Activated naive CD8-positive, alpha-beta T cell treated with anti-CD3 and anti-CD28 coated beads, Interleukin-2, amount 50 U/mL, for 24 hours (primary cell): ENCODE measurements around the gene DEF6.
A peak's percentile ranks its signal among the peaks of the same experiment; 100 is the strongest.
"Not testable (repeated sequence)": the region's sequence is repeated elsewhere in the genome, so short reads cannot be mapped to it uniquely, and the experiment has no call there.

Source experiments
- ATAC-seq: fragments of 150-1000 bp; cut with Tn5 transposase; one replicate; pipeline ENCODE4 v1.10.0; 2021
- DNase-seq: peaks from one replicate; pipeline ENCODE4 v3.0.0; 2021
- H3K27ac Mint-ChIP-seq: one replicate; pipeline ENCODE4 v1.8.0; 2021; ENCODE audit warnings: mild to moderate bottlenecking, mixed read lengths
- H3K27me3 Mint-ChIP-seq: one replicate; pipeline ENCODE4 v1.8.0; 2021; ENCODE audit warnings: mixed read lengths
- H3K36me3 Mint-ChIP-seq: one replicate; pipeline ENCODE4 v1.8.0; 2021; ENCODE audit warnings: low read depth, mixed read lengths
- H3K4me1 Mint-ChIP-seq: one replicate; pipeline ENCODE4 v1.8.0; 2021; ENCODE audit warnings: mixed read lengths
- H3K4me3 Mint-ChIP-seq: one replicate; pipeline ENCODE4 v1.8.0; 2021; ENCODE audit warnings: mild to moderate bottlenecking, moderate library complexity, mixed read lengths
- H3K9me3 Mint-ChIP-seq: one replicate; pipeline ENCODE4 v1.8.0; 2021; ENCODE audit warnings: mixed read lengths

The DEF6 gene

DNA sequence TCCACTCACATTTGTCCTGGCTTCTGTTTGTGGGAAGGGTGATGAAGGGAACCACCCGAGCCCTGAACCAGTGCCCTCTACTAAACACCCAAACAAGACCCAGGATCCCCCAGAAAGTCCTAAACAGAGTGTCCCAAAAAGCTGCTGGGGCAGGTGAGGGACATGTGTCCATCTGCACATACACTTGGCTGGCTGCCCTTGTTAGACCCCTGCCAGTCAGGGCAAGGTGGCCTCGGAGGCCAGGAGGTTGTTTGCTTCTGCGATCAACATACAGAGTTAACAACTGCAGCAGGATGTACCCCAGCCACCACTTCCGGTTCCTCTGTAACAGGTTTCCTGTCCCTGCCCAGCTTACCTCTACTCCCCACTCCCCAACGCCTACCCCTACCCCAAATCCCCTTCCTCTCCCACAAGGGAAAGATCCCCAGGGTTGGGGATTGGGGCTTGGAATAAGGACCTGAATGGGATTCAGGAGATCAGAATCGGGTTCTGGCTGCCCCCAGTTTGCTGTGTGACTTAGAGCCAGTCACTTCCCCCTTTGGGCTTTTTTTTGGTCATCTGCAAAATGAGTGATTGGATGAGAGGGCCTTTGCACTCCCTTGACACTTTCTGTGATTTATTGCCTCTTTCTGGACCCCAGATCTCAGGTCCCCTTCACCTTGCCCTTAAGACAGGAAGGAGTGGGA is 13.9 kb downstream of the DEF6 start:
- peak; percentile 45 for DNase-seq
- H3K27me3 Mint-ChIP-seq: no peaks in the 10 kb centered on the region
- H3K27ac Mint-ChIP-seq: peak overlapping the region; percentile 94
- peaks cover 60% of the 10 kb centered on the region for H3K36me3 Mint-ChIP-seq
- no peaks in the 10 kb centered on the region for H3K9me3 Mint-ChIP-seq
- H3K4me3 Mint-ChIP-seq: peak overlapping the region; percentile 55
- ATAC-seq: peak; percentile 34
- H3K4me1 Mint-ChIP-seq: peaks cover 82% of the 10 kb centered on the region

DNA sequence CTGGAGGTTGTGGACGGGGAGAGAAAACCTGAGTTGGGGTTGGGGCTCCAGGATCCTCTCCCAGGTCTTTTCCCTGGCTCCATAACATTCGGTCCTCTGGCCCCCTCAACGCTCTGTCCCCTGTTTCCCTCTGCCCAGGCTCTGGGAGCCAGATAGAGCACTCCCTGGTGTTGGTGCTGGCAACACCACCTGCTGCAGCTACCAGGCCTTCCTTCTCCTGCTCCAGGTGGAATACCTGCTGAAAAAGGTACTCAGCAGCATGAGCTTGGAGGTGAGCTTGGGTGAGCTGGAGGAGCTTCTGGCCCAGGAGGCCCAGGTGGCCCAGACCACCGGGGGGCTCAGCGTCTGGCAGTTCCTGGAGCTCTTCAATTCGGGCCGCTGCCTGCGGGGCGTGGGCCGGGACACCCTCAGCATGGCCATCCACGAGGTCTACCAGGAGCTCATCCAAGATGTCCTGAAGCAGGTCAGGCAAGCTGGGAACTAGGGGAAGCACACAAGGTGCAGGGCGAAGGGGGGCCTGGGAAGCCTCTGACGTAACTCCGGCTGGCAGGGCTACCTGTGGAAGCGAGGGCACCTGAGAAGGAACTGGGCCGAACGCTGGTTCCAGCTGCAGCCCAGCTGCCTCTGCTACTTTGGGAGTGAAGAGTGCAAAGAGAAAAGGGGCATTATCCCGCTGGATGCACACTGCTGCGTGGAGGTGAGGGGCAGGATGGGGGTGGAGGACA is 14.6 kb downstream of the DEF6 start:
- H3K27me3 Mint-ChIP-seq: no peaks in the 10 kb centered on the region
- H3K4me3 Mint-ChIP-seq: peak overlapping the region; percentile 55
- H3K27ac Mint-ChIP-seq: peak overlapping the region; percentile 94
- H3K36me3 Mint-ChIP-seq: peaks cover 63% of the 10 kb centered on the region
- ATAC-seq: no peak
- H3K4me1 Mint-ChIP-seq: peaks cover 75% of the 10 kb centered on the region
- no peak for DNase-seq
- H3K9me3 Mint-ChIP-seq: no peaks in the 10 kb centered on the region

DNA sequence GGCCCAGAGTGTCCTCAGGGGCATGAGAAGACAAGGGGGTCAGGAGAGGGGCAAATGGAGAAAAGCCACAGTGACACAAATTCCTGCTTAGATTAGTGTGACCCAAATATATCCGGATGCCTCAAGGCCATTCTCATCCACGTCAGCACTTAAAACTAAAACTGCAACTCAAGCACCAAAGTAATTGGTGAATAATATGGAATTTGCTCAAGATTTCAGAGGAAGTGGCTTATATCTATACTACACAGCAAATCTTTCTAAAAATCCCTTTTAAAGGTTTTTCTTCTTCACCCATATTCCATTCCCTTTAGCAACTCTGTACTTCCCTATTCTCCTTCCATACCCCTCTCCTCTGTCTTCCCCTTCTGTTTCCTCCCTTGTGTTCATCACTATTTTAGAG is 15.2 kb downstream of the DEF6 start:
- peaks cover 69% of the 10 kb centered on the region for H3K4me1 Mint-ChIP-seq
- H3K36me3 Mint-ChIP-seq: peaks cover 67% of the 10 kb centered on the region
- H3K27ac Mint-ChIP-seq: peak overlapping the region; percentile 94
- ATAC-seq: no peak
- no peaks in the 10 kb centered on the region for H3K27me3 Mint-ChIP-seq
- H3K4me3 Mint-ChIP-seq: no peak overlapping the region
- no peak for DNase-seq
- H3K9me3 Mint-ChIP-seq: no peaks in the 10 kb centered on the region

DNA sequence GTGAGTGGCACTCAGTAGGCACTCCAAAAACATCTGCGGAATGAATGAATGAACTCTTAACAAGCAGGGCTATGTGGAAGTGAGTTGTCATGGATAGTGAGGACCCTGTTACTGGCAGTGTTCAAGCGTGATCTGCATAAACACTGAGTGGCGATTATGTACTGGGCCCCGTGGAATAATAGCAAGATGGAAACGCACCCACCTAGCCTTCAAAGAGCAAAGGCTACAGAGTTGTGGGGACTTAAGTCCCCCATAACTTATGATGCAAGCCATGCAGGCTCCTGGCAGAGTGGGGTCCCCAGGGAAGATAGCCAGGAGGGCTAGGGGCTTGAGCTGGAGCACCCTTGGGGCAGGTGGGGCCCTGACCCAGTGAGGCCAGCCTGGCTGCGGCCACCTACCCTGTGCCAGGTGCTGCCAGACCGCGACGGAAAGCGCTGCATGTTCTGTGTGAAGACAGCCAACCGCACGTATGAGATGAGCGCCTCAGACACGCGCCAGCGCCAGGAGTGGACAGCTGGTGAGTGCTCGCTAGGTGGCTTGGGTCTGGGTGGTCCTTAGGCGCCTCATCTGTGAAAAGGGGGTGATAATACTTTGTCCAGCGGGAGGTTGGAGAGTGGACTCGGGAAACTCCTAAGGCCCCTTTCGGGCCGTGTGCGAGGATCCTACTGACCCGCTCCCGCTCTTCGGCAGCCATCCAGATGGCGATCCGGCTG is 20.0 kb downstream of the DEF6 start:
- ATAC-seq: no peak
- H3K9me3 Mint-ChIP-seq: no peaks in the 10 kb centered on the region
- H3K27me3 Mint-ChIP-seq: no peaks in the 10 kb centered on the region
- peaks cover 69% of the 10 kb centered on the region for H3K36me3 Mint-ChIP-seq
- no peak for DNase-seq
- H3K4me1 Mint-ChIP-seq: peaks cover 28% of the 10 kb centered on the region
- no peak overlapping the region for H3K4me3 Mint-ChIP-seq
- H3K27ac Mint-ChIP-seq: no peak overlapping the region

DNA sequence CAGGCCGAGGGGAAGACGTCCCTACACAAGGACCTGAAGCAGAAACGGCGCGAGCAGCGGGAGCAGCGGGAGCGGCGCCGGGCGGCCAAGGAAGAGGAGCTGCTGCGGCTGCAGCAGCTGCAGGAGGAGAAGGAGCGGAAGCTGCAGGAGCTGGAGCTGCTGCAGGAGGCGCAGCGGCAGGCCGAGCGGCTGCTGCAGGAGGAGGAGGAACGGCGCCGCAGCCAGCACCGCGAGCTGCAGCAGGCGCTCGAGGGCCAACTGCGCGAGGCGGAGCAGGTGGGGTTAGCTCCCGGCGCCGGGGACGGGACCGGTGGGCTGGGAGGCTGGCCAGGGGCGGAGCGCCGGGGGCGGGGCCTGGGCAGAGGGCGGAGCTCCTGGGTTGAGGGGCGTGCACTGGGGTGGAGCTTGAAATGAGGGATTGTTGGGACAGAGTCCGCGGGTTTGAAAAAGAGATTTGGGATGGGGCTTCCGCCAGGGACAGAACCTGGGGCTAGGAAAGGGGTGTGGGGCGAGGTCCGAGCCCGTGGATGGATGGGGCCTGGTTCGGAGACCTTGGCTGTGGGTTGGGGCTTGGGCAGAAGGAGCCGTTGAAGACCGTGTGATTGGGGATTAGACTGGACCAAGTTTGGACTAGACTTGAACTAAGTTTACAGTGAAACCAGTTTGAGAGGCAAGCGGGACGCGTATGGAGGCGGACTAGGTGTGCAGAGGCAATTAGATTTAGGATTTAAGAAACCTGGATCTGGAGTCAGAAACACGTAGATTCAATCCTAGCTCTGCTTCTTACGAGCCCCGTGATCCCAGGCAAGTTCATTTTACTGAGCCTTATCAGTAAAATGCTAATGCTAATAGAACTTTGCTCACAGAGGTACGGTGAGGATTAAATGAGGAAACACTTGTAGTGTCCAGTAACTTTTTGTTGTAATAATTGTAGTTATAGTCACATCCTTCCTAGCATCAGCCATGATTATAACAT is 20.9 kb downstream of the DEF6 start:
- DNase-seq: no peak
- H3K9me3 Mint-ChIP-seq: no peaks in the 10 kb centered on the region
- H3K4me1 Mint-ChIP-seq: peaks cover 21% of the 10 kb centered on the region
- no peak overlapping the region for H3K27ac Mint-ChIP-seq
- ATAC-seq: no peak
- H3K4me3 Mint-ChIP-seq: no peak overlapping the region
- peaks cover 65% of the 10 kb centered on the region for H3K36me3 Mint-ChIP-seq
- no peaks in the 10 kb centered on the region for H3K27me3 Mint-ChIP-seq

DNA sequence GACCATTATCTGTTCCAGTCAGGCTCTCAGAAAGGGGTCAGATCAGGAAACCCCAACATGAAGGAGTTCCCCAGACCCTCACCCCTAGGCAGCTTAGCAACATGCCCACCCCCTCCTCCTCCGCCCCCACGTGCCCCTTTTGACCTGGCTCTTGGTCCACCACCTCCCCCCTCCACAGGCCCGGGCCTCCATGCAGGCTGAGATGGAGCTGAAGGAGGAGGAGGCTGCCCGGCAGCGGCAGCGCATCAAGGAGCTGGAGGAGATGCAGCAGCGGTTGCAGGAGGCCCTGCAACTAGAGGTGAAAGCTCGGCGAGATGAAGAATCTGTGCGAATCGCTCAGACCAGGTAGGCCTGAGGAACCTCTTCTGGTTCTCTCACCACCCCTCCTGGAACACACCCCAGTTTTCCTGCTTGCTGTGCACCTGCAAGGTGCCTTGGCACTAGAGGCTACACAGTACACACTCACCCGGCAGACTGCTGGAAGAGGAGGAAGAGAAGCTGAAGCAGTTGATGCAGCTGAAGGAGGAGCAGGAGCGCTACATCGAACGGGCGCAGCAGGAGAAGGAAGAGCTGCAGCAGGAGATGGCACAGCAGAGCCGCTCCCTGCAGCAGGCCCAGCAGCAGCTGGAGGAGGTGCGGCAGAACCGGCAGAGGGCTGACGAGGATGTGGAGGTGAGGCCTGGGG is 21.9 kb downstream of the DEF6 start:
- Mint-ChIP-seq H3K4me1 (peaks cover 12% of the 10 kb centered on the region), H3K27me3 (no peaks in the 10 kb centered on the region), H3K9me3 (no peaks in the 10 kb centered on the region), H3K27ac (no peak overlapping the region), H3K36me3 (peaks cover 59% of the 10 kb centered on the region), H3K4me3 (no peak overlapping the region)
- no peak for ATAC-seq
- DNase-seq: no peak

DNA sequence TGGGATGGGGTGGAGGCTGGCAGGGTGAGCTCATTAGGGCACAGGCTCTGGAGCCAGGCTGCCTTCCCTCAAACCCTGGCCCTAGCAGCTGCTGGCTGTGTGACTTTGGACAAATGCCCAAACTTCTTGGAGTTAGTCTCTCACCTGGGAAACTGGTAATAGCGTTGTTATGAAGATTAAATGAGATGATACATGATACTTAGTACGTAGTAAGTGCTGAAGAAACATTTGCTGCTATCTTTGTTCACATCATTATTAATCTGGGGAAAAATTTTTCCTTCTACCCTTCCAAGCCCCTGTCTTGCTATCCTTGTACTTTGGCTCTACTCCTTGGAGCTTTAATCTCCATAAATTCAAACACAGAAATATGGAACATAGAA is 22.4 kb downstream of the DEF6 start:
- DNase-seq (no peak), ATAC-seq (no peak)
- Mint-ChIP-seq H3K27me3 (no peaks in the 10 kb centered on the region), H3K9me3 (no peaks in the 10 kb centered on the region), H3K4me3 (no peak overlapping the region), H3K36me3 (peaks cover 58% of the 10 kb centered on the region), H3K27ac (peak overlapping the region; percentile 40), H3K4me1 (peaks cover 7% of the 10 kb centered on the region)

DNA sequence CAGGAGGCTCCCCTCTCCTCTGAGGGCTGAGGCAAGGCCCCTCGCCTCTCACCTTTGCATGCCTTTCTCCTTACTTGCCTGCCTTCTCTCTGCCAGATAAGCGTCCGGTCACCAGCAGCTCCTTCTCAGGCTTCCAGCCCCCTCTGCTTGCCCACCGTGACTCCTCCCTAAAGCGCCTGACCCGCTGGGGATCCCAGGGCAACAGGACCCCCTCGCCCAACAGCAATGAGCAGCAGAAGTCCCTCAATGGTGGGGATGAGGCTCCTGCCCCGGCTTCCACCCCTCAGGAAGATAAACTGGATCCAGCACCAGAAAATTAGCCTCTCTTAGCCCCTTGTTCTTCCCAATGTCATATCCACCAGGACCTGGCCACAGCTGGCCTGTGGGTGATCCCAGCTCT is 23.5 kb downstream of the DEF6 start:
- no peak for ATAC-seq
- Mint-ChIP-seq H3K36me3 (peaks cover 53% of the 10 kb centered on the region), H3K4me1 (no peaks in the 10 kb centered on the region), H3K4me3 (no peak overlapping the region), H3K9me3 (no peaks in the 10 kb centered on the region), H3K27me3 (no peaks in the 10 kb centered on the region), H3K27ac (no peak overlapping the region)
- DNase-seq: no peak

DNA sequence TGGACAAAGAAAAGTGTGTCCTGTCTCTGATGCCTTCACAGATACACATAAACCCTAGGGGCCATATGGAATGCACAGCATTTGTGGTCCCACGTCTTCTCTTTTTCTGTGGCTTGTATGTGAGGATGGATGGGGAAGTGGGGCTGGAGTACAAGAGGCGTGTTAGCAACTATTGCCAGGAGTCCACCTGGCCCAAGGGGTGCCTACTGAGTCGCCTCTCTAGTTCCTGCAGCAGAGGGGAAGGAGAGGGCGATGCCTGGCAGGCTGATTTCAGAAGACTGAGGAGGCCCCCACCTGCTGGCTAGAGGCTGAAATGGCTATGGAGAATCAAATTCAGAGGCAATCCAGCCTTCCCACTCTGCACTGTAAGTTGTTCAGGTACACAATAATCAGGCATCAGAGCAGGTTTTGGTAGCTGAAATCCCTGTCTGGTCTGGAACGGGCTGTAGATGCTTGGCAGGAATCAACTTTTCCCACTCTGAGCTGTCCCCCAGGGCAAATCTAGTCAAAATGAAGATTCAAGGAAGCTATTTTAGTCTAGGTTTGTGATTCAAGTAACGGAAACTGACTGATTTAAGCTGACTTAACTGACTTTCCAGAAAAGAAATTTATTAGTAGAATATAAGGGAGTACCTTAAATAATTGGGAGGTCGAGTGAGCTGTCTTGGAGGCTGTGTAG is 29.9 kb downstream of the DEF6 start:
- ATAC-seq: peak; percentile 89
- H3K27ac Mint-ChIP-seq: peak overlapping the region; percentile 47
- DNase-seq: peak; percentile 73
- no peaks in the 10 kb centered on the region for H3K27me3 Mint-ChIP-seq
- H3K4me3 Mint-ChIP-seq: no peak overlapping the region
- H3K36me3 Mint-ChIP-seq: peaks cover 11% of the 10 kb centered on the region
- no peaks in the 10 kb centered on the region for H3K9me3 Mint-ChIP-seq
- peaks cover 18% of the 10 kb centered on the region for H3K4me1 Mint-ChIP-seq

DNA sequence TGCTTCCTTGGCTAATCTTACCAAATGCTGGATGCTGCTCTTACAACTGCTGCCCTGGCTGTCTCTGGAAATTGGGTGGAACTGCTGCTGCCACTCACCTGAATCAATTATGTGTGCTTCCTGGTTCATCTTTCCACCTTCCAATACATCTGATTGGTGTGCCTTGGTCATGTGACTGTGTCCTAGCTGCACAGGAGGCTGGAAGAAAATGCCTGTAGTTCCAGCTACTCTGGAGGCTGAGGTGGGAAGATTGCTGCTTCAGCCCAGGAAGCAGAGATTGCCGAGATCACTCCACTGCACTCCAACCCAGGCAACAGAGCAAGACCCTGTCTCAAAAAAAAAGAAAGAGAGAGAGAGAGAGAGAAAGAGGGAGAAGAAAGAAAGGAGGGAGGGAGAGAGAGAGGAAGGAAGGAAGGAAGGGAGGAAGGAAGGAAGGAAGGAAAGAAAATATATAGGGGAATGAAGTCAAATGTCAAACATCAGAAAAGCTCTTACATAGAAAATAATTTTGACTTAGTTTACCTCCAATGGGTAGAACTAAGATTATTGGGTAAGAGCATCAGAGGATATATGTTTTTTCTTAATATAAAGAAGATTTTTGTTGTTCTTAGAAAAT is 30.6 kb downstream of the DEF6 start:
- Mint-ChIP-seq H3K9me3 (no peaks in the 10 kb centered on the region), H3K4me3 (no peak overlapping the region), H3K27me3 (no peaks in the 10 kb centered on the region), H3K4me1 (peaks cover 25% of the 10 kb centered on the region), H3K36me3 (peaks cover 8% of the 10 kb centered on the region), H3K27ac (no peak overlapping the region)
- DNase-seq (no peak), ATAC-seq (no peak)

DNA sequence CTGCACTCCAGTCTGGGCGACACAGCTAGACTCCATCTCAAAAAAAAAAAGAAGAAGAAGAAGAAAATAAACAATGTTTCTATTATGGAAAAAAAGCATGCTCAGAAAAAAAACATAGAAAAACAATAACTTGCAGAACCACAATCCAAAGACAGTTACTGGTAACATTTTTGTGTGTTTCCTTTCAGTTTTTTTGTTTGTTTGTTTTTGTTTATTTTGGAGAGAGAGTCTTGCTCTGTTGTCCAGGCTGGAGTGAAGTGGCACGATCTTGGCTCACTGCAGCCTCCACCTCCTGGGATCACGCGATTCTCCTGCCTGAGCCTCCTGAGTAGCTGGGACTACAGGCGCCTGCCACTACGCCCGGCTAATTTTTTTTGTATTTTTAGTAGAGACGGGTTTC is 31.3 kb downstream of the DEF6 start:
- H3K27ac Mint-ChIP-seq, DNase-seq, H3K4me3 Mint-ChIP-seq, H3K36me3 Mint-ChIP-seq, H3K9me3 Mint-ChIP-seq, ATAC-seq, H3K27me3 Mint-ChIP-seq: not testable (repeated sequence)
- H3K4me1 Mint-ChIP-seq: peaks cover 32% of the 10 kb centered on the region

DNA sequence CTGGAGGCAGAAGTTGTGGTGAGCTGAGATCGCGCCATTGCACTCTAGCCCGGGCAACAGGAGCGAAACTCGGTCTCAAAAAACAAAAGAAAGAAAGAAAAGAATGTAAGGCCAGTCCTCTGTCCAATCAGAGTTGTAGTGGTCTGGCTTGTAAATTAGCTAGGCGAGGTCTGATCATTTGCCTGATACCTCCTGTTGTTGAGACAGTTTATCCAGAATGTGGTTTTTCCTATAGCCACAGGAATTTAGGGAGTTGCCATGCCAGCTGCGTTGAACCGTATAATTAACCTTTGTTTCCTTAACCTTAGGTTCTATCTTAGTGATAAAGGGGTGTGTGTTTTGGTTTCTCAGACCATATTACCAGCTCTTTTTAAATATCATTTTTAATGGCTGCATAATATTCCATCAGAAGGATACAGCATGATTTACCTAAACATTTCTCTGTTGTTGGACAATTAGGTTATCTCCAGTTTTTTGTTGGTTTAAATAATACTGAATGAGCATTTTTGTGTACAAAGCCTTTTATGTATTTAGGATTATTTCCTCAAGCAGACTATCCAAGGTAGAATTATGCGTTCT is 33.0 kb downstream of the DEF6 start:
- H3K27ac Mint-ChIP-seq: no peak overlapping the region
- no peak overlapping the region for H3K4me3 Mint-ChIP-seq
- no peaks in the 10 kb centered on the region for H3K27me3 Mint-ChIP-seq
- peaks cover 2% of the 10 kb centered on the region for H3K36me3 Mint-ChIP-seq
- H3K4me1 Mint-ChIP-seq: peaks cover 37% of the 10 kb centered on the region
- H3K9me3 Mint-ChIP-seq: peaks cover 7% of the 10 kb centered on the region
- no peak for ATAC-seq
- DNase-seq: no peak
